ENCODE results near the gene ZNF211.

- TF ChIP-seq POU6F1 (CRISPR knock-in tag; IDR thresholded peaks at IDR 0.05; ENCODE audit: borderline replicate concordance, low read depth): no peak
- TF ChIP-seq PATZ1 (CRISPR knock-in tag; IDR thresholded peaks at IDR 0.05; ENCODE audit: borderline replicate concordance): no peak
- TF ChIP-seq CREB5 (CRISPR knock-in tag; IDR thresholded peaks at IDR 0.05; ENCODE audit: low read depth): no peak
- TF ChIP-seq RARB (CRISPR knock-in tag; IDR thresholded peaks at IDR 0.05): no peak
- no peak for TF ChIP-seq ZNF70 (CRISPR knock-in tag; IDR thresholded peaks at IDR 0.05)
- no peak for TF ChIP-seq CSRNP3 (CRISPR knock-in tag; IDR thresholded peaks at IDR 0.05)
- TF ChIP-seq TOX (CRISPR knock-in tag; IDR thresholded peaks at IDR 0.05; ENCODE audit: borderline replicate concordance): no peak
- TF ChIP-seq ZFP3 (CRISPR knock-in tag; IDR thresholded peaks at IDR 0.05): no peak
- no peak for TF ChIP-seq ARNTL (CRISPR knock-in tag; IDR thresholded peaks at IDR 0.05; ENCODE audit: borderline replicate concordance, low read depth)
Observed at GRCh38 chr19:57583521-57584416, 49.2 kb upstream of the ZNF211 start, which contains the start of gene ZIK1.
